Tibial nerve (tissue), 3 donors: ENCODE results near the gene MEGF10.

Experiments
- CTCF ChIP-seq, 5 experiments: fragments of 200-600 bp in 3 of 5; fragments of 450-650 bp in 2 of 5; sonication (generic) in 3 of 5; IDR thresholded peaks; one replicate each; pipeline ENCODE4 v1.5.1; 2016 to 2019; ENCODE audit warnings: antibody characterized with exemption in 5 of 5, mild to moderate bottlenecking in 3 of 5, moderate library complexity in 2 of 5
- POLR2A ChIP-seq, 2 donors: fragments of 450-650 bp; IDR thresholded peaks; one replicate each; pipeline ENCODE4 v1.6.1; 2017; ENCODE audit warnings: antibody characterized with exemption in 2 of 2, mild to moderate bottlenecking in 2 of 2, moderate library complexity in 2 of 2

DNA sequence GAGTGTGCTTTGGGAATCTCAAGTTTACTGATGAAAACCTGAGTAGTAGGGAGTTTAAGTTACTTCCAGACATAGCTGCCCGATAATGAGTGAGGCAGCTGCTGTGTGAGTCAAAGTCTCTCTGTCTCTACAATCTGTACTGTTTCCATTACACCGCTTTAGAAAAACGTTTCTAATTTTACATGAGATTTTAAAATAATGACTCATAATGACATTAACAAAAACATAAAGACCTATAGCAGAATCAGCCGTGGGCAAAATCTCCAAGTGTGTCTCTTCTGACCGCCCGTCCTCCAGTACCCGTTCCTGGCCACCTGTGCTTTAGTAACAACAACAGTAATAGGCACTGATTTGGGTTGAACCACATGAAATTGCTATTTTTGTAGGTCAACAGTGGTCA is 157.2 kb downstream of the MEGF10 start:
- TF ChIP-seq CTCF (IDR thresholded peaks at IDR 0.05) (no peak), POLR2A (IDR thresholded peaks at IDR 0.05) (no peak)
